ENCODE results near the gene TSHZ2.

GRCh38 chr20:52992632-52993031 is 20.5 kb downstream of the TSHZ2 start:
- TF ChIP-seq CTCF (IDR thresholded peaks at IDR 0.05; ENCODE audit: low read depth, low read length) (no peak), EZH2phosphoT487 (IDR thresholded peaks at IDR 0.05; ENCODE audit: low read depth) (no peak)
